Measurements from ENCODE around the gene MPC1.

MPC1 gene

DNA sequence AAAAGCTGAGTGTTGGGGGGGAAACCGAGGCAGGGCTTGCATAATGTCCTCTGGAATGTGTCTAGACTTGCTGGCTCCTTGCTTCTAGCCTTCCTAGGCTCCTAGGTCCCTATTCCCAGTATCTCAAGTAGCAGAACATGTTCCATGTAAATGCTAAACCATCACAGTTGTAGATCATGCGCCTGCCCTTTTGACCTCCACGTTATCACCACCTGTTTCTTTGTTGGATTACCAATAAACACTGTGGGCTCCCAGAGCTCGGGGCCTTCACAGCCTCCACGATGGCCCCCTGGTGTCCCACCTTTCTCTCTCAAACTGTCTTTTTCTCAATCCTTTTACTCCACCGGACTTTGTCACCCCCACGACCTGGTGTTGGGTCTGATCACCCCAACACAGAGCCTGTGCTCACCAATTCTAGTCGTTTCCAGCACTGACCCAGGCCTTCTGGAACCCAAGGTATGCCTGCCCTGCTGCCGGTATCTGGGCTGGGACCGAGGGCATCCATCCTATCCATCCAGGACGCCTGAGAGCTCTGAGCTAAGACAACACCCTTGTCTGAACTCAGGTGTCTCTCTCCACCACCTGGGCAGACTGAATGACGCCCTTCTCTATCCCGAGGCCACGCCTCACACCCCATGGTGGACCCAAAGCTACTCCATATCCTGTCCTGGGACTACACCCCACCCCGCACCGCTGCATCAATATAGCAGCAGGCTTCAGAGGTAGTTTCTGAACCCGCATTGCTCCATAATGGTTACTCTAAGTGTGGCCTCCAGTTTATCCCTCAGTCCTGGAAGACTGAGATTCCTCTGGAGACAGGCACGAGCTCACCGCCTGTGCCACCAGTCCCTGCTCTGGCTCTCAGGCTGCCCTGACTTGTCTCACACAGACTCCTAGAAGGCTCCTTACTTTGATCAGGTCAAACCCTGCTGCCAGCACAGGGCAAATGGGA, 65.2 kb downstream of the MPC1 start:
- no peak for DNase-seq (ENCODE audit: low read depth in 2 of 2)

DNA sequence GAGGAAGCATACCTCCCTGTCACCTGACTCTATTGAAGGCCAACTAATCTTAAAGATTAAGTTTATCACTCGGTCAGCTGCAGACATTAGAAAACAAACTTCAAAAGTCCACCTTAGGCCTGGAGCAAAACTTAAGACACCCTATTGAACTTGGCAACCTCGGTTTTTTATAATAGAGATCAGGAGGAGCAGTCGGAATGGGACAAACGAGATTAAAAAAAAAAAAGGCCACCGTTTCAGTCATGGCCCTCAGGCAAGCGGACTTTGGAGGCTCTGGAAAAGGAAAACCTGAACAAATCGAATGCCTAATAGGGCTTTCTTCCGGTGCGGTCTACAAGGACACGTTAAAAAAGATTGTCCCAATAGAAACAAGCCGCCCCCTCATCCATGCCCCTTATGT, 67.3 kb downstream of the MPC1 start:
- no peak for DNase-seq (ENCODE audit: low read depth in 2 of 2)

Data from stimulated activated CD8-positive, alpha-beta memory T cell treated with anti-CD3 and anti-CD28 coated beads, Interleukin-7, amount 100 ng/mL, for 1 hour (primary cell).